HG03066 (cell line): ENCODE data around the gene ELMO1.
"Not testable (repeated sequence)": the region's sequence is repeated elsewhere in the genome, so short reads cannot be mapped to it uniquely, and the experiment has no call there.

Experiments
- ATAC-seq: cut with Tn5 transposase; IDR thresholded peaks from one replicate; pipeline ENCODE4 v1.9.1; 2021; ENCODE audit warnings: low read depth; ENCODE audit not compliant: unreplicated experiment

The ELMO1 gene

DNA sequence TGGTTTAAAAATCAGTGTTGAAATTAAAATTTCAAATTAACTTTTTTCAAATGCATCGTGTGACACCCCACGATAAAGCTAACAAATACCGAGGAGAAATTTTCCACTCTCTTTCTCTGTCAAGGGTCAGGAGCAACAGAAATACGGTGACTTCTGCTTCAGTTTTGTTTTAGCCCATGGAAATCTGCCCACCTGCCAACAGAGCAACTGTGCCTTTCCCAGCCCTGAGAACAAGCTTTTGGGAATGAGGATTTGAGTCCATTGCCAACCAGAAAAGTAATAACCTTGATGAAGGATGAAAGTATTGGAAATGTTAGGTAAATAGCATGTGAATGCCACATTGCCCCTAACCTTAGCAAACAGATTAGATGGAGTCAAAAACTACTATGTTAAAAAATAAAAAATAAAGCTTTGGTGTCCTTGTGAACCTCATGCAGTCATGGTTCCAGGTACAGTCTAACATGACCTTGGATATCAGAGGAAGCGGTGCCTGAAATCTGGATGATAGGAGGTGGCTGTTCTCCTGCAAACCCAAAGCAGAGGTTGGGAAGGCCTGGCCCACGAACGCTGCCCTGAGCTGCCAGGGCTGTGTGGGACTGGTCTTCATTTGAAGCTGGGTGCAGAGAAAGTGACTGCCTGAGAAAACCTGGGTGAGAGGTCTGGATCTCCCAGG, 296.8 kb downstream of the ELMO1 start:
- no peak for ATAC-seq

DNA sequence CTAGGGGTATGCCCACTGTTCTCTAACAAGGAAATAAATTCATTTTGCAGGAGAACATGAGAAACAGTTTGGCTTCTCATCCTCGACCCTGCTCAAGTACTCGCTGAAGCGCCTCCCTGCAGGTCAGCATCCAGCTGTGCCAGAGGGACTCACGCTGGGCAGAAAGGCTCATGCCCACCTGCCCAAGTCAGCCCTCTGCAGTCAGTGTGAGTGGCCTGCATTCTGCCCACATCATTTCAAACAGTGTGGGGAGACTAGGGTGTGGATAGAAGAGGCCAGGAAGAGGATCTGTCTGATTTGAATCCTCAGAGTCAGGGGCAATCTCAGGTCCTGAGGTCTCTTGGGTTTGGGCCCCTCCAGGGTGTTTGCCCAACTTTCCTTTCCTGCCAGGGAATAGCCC, 297.8 kb downstream of the ELMO1 start:
- no peak for ATAC-seq

DNA sequence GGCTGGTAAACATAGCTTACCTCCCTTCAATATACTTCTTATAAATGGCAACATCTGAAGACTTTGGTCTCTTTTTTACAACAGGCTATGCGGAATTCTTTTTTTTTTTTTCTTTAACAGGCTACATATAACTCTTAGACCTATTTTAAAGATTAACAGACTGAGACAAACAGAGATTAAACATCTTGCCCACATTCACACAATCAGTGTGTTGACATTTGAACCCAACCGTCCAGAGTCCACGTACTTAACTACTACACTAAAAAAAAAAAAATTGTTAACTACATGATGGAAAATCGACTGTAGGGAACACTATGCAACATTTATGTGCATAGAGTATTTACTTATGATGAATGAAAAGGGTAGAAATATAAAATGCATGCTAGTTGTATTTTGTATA, 298.5 kb downstream of the ELMO1 start:
- ATAC-seq: no peak

GRCh38 chr7:37149773-37150124, 298.9 kb downstream of the ELMO1 start:
- no peak for ATAC-seq

DNA sequence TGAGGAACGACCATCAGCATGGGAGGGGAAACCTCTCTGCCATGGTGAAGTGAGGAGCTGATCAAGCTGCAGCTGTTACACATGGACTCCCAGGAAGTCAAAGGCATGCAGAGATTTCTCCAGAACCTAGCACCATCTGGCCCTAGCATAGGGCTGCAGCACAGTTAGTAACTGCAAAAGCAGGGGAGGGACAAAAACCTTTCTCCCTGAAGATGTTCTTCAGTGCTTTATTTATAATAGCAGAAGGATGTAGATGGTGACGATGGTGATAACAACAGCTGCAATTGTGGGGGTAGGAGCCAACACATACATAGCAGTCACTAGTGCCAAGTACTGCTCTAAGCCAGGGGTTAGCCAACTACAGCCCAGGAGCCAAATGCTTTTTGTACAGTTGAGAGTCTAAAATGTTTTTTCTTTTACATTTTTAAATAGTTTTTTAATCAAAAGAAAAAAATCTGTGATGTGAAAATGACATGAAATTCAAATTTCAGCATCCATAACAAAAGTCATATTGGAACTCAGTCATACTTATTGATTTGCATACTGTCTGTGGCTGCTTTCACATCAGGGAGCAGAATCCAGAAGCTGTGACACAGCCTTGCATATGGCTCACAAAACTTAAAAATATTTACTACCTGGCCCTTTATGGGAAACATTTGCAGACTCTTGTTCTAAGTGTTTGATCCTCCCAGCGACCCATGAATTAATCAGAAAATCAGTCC, 299.5 kb downstream of the ELMO1 start:
- no peak for ATAC-seq

GRCh38 chr7:37145682-37146081, 303.0 kb downstream of the ELMO1 start:
- no peak for ATAC-seq

- ATAC-seq: no peak
These were observed 304.2 kb downstream of the ELMO1 start for GRCh38 chr7:37144423-37144822.

DNA sequence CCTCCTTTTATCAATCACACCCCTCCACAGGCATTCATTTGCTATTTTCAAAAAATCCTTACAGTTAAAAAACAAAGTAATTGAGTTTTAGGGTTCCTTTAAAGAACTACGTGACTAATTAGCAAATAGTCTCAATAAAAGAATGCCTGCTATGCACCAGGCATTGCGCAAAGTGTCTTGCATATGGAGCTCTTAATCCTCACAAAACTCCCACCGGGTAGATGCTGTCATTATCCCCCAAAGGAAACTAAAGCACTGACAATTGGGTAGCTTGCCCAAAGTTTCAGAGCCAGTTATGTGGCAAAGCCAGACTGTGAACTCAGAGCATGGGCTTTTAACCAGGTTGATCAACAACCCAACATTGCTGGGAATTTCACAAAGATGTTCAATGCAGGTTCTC, 305.7 kb downstream of the ELMO1 start:
- no peak for ATAC-seq

DNA sequence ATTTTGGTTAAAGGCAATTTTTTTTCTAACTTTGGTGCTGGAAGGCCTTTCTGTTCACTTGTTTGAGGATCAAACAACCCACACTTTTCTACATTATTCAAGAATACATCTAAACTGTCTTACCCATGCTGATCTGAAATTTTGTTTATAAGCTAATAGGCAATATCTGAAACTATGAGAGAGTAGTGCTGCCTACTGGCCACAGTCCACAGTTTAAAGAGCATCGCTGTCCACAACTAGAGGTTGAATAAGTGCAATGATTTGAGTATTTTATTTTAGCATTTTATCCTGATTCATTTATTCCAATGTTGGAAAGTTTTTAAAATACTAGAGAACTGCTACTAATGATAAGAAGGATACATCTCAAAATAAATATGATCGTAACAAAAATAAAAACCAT, 306.9 kb downstream of the ELMO1 start:
- no peak for ATAC-seq

DNA sequence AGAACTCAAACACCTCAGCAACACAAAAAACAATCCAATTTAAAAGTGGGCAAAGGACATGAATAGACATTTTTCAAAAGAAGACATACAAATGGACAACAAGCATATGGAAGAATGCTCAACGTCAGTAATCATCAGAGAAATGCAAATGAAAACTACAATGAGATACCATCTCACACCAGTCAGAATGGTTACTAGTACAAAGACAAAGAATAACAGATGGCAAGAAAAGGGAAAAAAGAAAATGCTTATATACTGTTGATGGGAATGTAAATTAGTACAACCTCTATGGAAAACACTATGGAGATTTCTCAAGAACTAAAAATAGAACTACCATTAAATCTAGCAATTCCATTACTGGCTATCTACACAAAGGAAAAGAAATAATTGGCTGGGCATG, 314.8 kb downstream of the ELMO1 start:
- not testable (repeated sequence) for ATAC-seq

- ATAC-seq: no peak
These were observed 316.8 kb downstream of the ELMO1 start for GRCh38 chr7:37131855-37132254.

- ATAC-seq: no peak
These were observed 319.6 kb downstream of the ELMO1 start for GRCh38 chr7:37129035-37129425.

DNA sequence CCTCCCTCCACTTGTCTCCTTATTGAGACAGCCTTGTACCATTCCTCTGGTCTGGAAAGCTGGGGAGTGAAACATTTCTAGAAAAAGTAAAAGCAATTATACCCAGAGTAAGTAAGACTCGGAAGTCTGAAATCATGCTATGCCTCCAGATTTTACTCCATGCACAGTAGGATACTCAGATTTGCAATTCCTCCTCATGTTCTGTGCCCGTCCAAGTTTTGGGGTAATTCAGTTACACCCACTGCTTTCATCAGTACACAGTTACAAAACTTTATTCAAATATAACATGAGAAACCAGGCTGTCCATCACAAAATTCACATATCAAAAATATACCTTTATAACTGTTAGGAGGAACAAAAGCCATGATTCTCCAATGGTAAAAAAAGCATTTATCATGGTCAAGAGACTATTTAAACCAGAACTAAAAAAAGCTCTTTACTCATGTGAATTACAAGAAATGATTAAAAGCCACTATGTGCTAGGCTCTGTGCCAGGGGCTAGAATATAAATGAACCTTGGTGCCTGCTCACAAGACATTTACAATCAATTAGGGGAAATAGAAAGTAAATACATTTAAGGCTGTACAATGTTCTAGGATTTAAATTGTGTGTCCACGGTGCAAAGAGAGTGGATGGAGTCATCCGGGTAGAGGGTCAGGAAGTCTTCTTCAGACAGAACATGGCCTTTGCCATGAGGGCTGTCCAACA, 320.2 kb downstream of the ELMO1 start:
- ATAC-seq: no peak

- ATAC-seq: no peak
These were observed 329.3 kb downstream of the ELMO1 start for GRCh38 chr7:37119296-37119860.

DNA sequence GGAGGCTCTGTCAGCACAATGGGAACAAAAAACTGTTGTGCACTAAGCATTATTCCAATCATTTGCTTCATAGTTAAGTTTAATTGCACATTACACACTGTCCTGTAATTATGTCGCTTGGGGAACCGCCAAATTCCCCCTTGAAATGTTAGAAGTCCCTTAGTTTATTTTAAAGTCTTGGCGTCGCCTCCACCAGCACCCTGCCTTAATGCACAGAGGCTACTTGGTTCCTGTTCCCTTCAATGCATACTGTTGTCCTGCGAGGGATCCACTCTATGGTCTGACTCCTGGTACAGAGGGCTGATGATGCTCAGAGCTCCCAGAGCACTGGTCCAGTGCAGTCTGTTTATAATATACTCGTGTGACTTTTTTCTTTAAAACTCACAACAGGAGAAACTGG, 330.7 kb downstream of the ELMO1 start:
- ATAC-seq: no peak

DNA sequence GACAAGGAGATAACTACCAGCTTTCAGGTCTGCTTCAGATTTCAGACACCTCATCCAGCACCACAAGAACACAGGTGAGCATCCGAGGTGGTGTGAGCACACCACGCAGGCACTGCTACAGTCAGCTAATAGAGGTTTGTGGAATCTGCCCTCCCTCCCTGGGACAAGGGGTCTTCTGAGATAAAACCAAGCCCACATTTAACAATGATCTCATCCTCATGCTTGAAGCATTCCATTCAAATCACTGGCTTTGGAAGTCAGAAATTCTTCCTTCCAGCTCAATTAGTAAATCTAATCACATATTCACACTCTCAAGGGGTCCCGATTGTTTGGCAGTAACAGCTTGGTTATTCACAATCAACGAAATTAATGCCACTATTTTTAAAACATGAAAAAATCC, 331.4 kb downstream of the ELMO1 start:
- no peak for ATAC-seq

DNA sequence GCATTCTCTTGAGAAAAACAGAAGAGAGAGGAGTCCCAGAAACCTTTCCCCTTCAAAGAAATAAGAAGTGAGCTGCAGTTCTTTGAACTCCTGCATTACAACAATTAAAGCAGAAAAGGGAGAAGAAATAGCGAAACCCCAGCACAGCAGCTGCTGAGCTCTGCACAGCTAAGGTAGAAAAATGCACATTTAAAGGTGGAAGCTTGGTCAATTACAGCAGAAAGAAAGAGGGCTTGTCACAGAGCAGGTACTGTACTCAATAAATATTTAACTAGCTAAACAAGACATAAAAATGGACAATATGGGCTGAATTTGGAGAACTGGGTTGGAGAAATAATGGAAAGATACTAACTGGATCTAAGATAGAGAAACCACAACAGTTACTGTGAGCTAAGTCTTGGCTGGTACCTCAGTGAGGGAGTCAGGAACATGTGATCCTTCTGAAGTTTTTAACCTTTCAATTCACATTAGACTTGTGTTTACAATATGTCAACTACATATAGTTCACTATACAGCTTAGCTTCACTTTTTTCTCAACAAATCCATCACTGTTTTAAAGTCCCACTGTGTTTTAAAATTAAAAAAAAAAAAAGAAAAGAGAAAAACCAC, 332.5 kb downstream of the ELMO1 start:
- ATAC-seq: no peak

DNA sequence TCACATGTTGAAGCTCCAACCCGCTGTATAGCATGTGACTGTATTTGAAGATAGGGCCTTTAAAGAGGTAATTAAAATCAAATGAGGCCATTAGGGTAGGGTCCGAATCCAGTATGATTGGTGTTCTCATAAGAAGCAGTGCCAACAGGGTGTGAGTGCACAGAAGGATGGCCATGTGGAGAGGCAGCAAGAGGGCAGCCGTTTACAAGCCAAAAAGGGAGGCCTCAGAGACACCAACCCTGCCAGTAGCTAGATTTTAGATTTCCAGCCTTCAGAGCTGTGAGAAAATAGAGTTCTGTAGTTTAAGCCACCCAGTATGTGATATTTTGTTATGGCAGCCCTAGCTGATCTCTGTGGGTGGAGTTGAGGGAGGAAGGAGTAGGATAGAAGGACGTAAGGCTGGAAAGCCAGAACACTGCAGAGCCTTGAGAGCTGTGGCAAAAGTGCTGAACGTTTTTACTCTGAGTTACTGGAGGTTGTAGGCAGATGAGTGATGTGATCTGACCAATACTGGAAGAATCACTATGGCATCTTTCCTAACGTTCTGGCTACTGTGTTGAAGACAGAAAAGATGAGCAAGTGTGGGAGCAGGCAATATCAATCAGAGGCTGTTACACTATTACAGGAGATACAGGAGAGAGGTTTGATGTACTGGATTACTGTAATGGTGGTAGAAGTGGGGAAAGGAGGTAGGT, 334.9 kb downstream of the ELMO1 start:
- no peak for ATAC-seq

GRCh38 chr7:37112876-37113275, 335.8 kb downstream of the ELMO1 start:
- no peak for ATAC-seq

GRCh38 chr7:37112218-37112617, 336.4 kb downstream of the ELMO1 start:
- ATAC-seq: no peak

GRCh38 chr7:37111459-37111858, 337.2 kb downstream of the ELMO1 start:
- no peak for ATAC-seq
